Smooth muscle cell (in vitro differentiated cells): ENCODE data around the gene RIMBP2. TPM values are rescaled to one million over a fixed set of nuclear protein-coding genes. Genes with fewer than 3 reads are reported as not detected.

ENCODE experiments used
- DNase-seq: peaks from one replicate; lab custom pipeline; 2025; ENCODE audit not compliant: unreplicated experiment; lab: John Stamatoyannopoulos, UW
- H2AFZ ChIP-seq: fragments of 200-600 bp; sonication (generic); 2 replicates; pipeline ENCODE4 v1.6.0; 2016; ENCODE audit warnings: antibody characterized with exemption, low read depth, mild to moderate bottlenecking
- H3F3A ChIP-seq: fragments of 200-600 bp; sonication (generic); 2 replicates; pipeline ENCODE4 v1.6.0; 2017; ENCODE audit warnings: antibody characterized with exemption, low read depth
- H3K27ac ChIP-seq: fragments of 200-600 bp; sonication (generic); 2 replicates; pipeline ENCODE4 v1.5.1; 2016; ENCODE audit warnings: low read depth, mild to moderate bottlenecking
- H3K27me3 ChIP-seq: fragments of 200-600 bp; sonication (generic); 2 replicates; pipeline ENCODE4 v1.6.1; 2016; ENCODE audit warnings: low read depth, mild to moderate bottlenecking
- H3K36me3 ChIP-seq: fragments of 200-600 bp; sonication (generic); 2 replicates; pipeline ENCODE4 v1.5.1; 2016; ENCODE audit warnings: low read depth
- H3K4me1 ChIP-seq: fragments of 200-600 bp; sonication (generic); 2 replicates; pipeline ENCODE4 v1.5.1; 2016; ENCODE audit warnings: low read depth
- H3K4me2 ChIP-seq: fragments of 200-600 bp; sonication (generic); 2 replicates; pipeline ENCODE4 v1.6.0; 2016; ENCODE audit warnings: mild to moderate bottlenecking
- H3K4me3 ChIP-seq: fragments of 200-600 bp; sonication (generic); 2 replicates; pipeline ENCODE4 v1.5.1; 2016; ENCODE audit warnings: mild to moderate bottlenecking
- H3K79me2 ChIP-seq: fragments of 200-600 bp; sonication (generic); 2 replicates; pipeline ENCODE4 v1.6.0; 2016; ENCODE audit warnings: low read depth, mild to moderate bottlenecking
- H3K9ac ChIP-seq: fragments of 200-600 bp; sonication (generic); 2 replicates; pipeline ENCODE4 v1.6.0; 2016; ENCODE audit warnings: low read depth
- H3K9me3 ChIP-seq: fragments of 200-600 bp; sonication (generic); replicated peaks from 2 replicates; pipeline ENCODE4 v1.5.1; 2016; ENCODE audit warnings: low read depth
- H4K20me1 ChIP-seq: fragments of 200-600 bp; sonication (generic); 2 replicates; pipeline ENCODE4 v1.6.0; 2016; ENCODE audit warnings: low read depth
- WGBS: methylation state at CpG from one replicate; pipeline ENCODE4 v1.1.7; 2016; ENCODE audit warnings: low lambda C conversion rate; 5-methylcytosine and 5-hydroxymethylcytosine counted together
- polyA plus RNA-seq: library from polyadenylated mRNA; unstranded; fragments of >200 nt; fragmentation: Nextera tagmentation; extraction: Ambion mirVana; gene quantifications from 2 replicates; pipeline ENCODE4 v1.2.1, GENCODE V29; 2016
- total RNA-seq: library from RNA; depleted of rRNA; stranded (reverse); fragments of >200 nt; gene quantifications from 2 replicates; pipeline ENCODE4 v1.2.3, GENCODE V29; 2014
- TF ChIP-seq, protein P1 (sequence below): fragments of 200-600 bp; sonication (generic); IDR thresholded peaks from 2 replicates; pipeline ENCODE4 v1.5.1; 2017; ENCODE audit warnings: borderline replicate concordance, mild to moderate bottlenecking, antibody characterized with exemption; ENCODE audit not compliant: insufficient read depth, poor library complexity, severe bottlenecking

Gene RIMBP2
- total and polyA plus RNA-seq, 2 experiments from 2014 or later = 2.3 TPM; not detected in 1

GRCh38 chr12:130710733-130711080 is 5.4 kb downstream of the RIMBP2 start:
- WGBS = 86% methylated on average over 7 of the region's 7 CpGs
- Histone ChIP-seq H3K27ac (no peak overlapping the region), H2AFZ (no peak overlapping the region), H4K20me1 (no peaks in the 10 kb centered on the region), H3K36me3 (no peaks in the 10 kb centered on the region), H3K4me3 (no peak overlapping the region), H3K79me2 (no peaks in the 10 kb centered on the region), H3K4me2 (no peak overlapping the region), H3F3A (no peaks in the 10 kb centered on the region), H3K9ac (no peak overlapping the region), H3K27me3 (peaks cover 47% of the 10 kb centered on the region), H3K9me3 (no peaks in the 10 kb centered on the region), H3K4me1 (peaks cover 9% of the 10 kb centered on the region)
- no peak for DNase-seq
- TF ChIP-seq, protein P1, sequence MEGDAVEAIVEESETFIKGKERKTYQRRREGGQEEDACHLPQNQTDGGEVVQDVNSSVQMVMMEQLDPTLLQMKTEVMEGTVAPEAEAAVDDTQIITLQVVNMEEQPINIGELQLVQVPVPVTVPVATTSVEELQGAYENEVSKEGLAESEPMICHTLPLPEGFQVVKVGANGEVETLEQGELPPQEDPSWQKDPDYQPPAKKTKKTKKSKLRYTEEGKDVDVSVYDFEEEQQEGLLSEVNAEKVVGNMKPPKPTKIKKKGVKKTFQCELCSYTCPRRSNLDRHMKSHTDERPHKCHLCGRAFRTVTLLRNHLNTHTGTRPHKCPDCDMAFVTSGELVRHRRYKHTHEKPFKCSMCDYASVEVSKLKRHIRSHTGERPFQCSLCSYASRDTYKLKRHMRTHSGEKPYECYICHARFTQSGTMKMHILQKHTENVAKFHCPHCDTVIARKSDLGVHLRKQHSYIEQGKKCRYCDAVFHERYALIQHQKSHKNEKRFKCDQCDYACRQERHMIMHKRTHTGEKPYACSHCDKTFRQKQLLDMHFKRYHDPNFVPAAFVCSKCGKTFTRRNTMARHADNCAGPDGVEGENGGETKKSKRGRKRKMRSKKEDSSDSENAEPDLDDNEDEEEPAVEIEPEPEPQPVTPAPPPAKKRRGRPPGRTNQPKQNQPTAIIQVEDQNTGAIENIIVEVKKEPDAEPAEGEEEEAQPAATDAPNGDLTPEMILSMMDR = no peak

GRCh38 chr12:130709971-130710732 is 5.9 kb downstream of the RIMBP2 start:
- Histone ChIP-seq H3K27me3 (peaks cover 41% of the 10 kb centered on the region), H3K9me3 (no peaks in the 10 kb centered on the region), H3K36me3 (no peaks in the 10 kb centered on the region), H3K4me1 (peaks cover 8% of the 10 kb centered on the region), H3K9ac (no peak overlapping the region), H3K27ac (no peak overlapping the region), H3K4me2 (no peak overlapping the region), H3F3A (no peaks in the 10 kb centered on the region), H3K4me3 (no peak overlapping the region), H4K20me1 (no peaks in the 10 kb centered on the region), H2AFZ (no peak overlapping the region), H3K79me2 (no peaks in the 10 kb centered on the region)
- 90% methylated on average over 13 of the region's 13 CpGs for WGBS
- TF ChIP-seq, protein P1 = no peak
- no peak for DNase-seq

DNA sequence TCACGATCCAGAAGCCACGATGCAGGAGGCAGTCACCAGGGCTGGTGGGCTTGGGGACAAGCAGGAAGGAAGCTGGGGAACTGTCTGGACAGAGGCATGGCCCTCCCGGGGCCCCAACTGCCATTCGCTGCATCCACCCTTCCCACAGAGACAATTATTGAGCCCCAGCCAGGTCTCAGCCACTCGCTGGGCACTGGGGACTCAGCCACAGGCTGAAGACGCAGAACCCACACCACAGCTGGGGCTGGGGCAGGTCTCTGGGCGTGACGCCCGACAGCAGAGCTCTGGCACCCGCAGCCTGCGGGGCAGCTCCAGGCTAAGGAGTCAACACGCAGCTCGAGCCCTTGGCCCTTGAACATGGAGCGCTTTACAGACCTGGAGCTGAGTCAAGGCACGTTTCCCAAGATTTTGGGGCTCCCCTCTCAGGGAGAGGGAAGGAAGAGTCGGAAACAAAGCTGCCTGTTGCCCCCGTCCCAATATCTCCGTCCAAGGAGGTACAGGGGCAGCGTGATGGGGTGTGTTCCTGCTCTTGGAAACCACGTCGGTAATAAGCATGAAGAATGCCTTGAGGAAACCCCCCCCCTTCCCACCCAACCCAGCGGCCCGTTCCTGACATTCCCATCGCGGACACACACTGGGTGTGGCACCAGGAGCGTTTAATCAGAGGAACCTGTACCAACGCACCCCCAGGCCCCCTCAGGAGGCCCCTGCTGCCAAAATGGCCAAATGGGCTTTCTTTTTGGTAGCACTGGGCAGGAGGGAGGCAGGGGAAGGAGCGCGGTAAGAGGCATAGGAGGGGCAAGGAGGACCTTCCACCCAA is 6.7 kb downstream of the RIMBP2 start:
- H3F3A ChIP-seq = no peaks in the 10 kb centered on the region
- no peak overlapping the region for H3K27ac ChIP-seq
- 87% methylated on average over 29 of the region's 29 CpGs for WGBS
- peaks cover 4% of the 10 kb centered on the region for H3K4me1 ChIP-seq
- H3K36me3 ChIP-seq = no peaks in the 10 kb centered on the region
- no peaks in the 10 kb centered on the region for H4K20me1 ChIP-seq
- H3K79me2 ChIP-seq = no peaks in the 10 kb centered on the region
- H3K4me3 ChIP-seq = no peak overlapping the region
- no peak for DNase-seq
- H3K9ac ChIP-seq = no peak overlapping the region
- TF ChIP-seq, protein P1 = no peak
- no peak overlapping the region for H2AFZ ChIP-seq
- H3K4me2 ChIP-seq = no peak overlapping the region
- peaks cover 33% of the 10 kb centered on the region for H3K27me3 ChIP-seq
- H3K9me3 ChIP-seq = no peaks in the 10 kb centered on the region
